COLO829 (cell line): ENCODE data around the gene ASS1.

Experiments
- DNase-seq: peaks from one replicate; pipeline ENCODE4 v3.0.0; 2012; ENCODE audit warnings: low spot score

Gene ASS1

DNA sequence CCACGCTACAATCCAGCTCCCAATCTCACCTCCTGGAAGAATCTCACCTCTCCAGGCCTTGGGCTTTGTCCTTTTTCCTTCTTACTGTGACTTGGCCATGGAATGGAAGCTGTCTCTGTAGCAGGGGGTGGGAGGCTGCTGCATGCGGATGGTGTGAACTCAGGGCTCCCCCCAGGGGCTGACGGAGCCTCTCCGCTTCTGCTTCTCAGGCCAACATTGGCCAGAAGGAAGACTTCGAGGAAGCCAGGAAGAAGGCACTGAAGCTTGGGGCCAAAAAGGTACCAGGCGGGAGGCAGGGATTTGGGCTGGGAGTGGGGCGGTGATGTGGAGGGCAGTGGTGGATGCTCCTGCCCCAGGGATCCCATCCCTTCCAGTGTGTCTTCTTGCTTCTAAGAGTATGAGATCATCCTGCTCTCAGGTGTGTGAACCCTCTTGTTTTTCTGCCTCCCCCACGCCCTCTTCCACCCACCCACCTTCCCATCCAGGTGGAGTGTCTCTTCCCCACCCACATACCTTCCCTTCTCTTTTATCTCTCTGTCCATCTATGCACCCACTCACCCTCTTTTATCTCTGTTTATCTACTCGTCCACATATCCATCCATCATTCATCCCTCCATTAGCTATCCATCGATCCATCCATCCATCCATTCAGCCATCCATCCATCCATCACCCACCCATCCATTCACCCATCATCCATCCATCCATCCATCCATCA, 9.5 kb downstream of the ASS1 start:
- no peak for DNase-seq

DNA sequence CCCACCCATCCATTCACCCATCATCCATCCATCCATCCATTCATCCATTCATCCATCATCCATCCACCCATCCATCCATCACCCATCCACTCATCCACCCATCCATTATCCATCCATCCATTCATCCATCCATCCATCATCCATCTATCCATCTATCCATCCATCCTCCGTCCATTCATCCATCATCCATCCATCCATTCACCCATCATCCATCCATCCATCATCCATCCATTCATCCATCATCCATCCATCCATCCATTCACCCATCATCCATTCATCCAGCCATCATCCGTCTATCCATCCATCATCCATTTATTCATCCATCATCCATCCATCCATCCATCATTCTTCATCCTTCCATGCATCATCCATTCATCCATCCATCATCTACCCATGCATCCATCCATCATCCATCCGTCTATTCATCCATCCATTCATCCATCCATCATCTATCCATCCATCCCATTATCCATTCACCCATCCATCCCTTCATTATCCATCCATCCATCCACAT, 10.1 kb downstream of the ASS1 start:
- DNase-seq: no peak

DNA sequence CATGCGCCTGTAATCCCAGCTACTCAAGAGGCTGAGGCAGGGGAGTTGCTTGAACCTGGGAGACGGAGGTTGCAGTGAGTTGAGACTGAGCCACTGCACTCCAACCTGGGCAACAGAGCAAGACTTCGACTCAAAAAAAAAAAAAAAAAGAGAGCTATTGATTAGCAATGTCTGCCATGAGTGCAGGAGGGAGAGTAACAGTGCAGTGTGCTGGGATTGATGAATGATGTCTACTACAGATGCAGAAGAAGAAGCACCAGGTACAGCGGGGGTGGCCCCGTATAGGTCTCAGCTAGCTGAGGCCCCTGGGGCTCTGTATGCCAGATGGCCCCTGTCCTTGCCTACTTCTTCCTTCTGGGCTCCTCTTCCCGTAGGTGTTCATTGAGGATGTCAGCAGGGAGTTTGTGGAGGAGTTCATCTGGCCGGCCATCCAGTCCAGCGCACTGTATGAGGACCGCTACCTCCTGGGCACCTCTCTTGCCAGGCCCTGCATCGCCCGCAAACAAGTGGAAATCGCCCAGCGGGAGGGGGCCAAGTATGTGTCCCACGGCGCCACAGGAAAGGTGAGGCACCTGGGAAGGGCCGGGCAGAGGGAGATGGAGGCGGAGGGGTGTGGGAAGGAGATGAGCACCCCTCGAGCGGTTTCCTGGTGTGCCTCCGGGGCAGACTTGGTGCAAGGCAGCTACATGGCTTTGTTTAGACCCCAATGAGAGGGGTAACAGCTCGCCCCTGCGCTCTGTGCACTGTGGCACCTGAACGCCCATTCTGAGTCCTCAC, 13.5 kb downstream of the ASS1 start:
- DNase-seq: no peak

DNA sequence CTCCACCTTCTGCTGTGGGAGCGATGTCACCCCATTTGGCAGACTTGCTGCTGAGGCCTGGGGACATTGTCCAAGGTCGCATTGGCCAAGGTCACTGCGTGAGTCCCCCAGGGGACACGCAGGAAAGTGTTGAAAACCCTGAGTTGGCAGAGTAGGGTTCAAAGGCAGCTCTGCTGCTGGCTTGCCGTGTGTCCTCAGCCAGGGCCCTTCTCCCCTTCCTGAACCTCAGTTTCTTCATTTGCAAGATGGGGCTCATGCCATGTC, 14.0 kb downstream of the ASS1 start:
- no peak for DNase-seq

DNA sequence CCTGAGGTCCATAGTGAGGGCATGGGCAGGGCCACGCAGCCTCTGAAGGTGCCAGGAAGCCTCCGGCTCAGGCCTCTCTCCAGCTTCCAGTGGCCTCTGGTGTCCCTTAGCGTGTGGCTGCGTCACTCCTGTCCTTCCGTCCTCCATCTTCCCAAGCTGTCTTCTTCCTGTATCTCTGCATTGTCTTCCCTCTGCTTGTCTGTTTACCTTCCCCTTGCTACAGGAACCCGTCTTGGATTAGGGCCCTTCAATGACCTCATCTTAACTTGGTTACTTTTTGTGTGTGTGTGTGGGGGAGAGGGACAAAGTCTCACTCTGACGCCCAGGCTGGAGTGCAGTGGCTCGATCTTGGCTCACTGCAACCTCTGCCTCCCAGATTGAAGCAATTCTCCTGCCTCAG, 14.4 kb downstream of the ASS1 start:
- no peak for DNase-seq

DNA sequence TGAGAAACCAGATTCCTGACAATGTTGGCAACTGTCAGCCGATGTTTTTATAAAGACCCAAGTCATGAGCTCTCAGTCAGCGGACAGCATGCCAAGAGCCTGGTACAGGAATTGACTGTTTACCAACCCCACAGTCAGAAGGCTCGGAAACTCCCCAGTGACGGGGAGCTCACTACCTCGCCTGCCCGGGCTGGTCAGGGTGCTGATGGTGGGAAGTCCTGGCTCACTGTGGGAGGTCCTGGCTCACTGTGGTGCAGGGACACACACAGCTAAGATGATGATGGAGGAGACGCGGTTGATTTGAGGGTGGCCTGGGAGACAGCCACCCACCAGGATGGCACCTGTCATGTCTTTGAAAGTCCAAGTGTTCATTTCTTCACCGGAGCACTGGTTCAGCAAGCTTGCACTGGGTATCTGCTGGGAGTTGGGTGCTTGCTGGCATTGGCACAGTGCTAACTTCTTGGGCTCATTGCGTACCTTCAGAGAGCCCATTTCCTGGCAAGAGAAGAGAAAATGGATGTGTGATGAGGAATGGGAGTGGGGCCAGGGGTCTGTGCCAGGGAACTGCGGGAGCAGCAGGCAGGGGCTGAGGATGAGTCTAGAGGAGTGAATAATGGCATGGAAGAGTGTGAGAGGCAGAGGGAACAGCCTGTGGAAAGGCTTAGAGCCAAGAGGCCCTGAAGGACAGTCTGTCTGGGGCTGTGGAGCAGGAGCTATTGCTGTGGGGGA, 15.3 kb downstream of the ASS1 start:
- no peak for DNase-seq

DNA sequence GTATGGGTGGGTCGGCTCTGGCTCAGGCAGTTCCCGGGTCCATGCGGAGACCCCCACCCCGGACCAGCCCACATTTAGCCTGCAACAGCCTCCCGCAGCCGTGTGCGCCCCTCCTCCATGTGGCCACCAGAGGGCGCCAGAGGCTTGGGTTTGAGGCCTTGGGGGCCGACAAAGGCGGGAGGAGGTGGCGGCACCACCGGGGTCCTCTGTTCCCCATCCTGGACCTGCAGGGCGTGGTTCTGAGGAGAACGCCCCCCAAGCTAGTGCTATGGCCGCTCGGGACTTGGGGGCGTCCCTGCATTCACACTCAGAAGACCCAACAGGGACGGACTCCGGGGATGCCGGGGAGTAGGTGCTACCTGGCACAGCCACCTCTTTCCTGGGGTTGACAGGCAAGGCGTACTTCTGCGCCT, 16.5 kb downstream of the ASS1 start:
- peak; percentile 51 for DNase-seq

DNA sequence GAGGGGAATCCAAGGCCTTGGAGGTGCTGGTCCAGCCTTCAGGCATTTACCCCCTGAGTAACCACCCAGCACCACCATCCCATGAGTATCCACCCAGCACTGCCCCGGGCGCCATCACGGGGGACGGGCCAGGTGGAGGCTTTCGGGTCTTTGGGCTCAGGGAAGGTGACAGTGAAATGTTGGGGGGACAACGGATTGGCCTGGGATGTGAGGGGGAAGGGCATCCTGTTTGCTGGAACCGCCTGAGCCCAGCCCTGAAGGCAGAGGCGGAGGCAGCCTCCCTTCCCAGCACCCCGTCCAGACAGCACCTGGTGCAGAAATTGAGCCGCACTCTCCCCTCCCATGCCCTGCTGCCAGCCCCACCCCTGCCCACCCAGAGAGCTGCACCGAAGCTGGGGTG, 17.0 kb downstream of the ASS1 start:
- no peak for DNase-seq

DNA sequence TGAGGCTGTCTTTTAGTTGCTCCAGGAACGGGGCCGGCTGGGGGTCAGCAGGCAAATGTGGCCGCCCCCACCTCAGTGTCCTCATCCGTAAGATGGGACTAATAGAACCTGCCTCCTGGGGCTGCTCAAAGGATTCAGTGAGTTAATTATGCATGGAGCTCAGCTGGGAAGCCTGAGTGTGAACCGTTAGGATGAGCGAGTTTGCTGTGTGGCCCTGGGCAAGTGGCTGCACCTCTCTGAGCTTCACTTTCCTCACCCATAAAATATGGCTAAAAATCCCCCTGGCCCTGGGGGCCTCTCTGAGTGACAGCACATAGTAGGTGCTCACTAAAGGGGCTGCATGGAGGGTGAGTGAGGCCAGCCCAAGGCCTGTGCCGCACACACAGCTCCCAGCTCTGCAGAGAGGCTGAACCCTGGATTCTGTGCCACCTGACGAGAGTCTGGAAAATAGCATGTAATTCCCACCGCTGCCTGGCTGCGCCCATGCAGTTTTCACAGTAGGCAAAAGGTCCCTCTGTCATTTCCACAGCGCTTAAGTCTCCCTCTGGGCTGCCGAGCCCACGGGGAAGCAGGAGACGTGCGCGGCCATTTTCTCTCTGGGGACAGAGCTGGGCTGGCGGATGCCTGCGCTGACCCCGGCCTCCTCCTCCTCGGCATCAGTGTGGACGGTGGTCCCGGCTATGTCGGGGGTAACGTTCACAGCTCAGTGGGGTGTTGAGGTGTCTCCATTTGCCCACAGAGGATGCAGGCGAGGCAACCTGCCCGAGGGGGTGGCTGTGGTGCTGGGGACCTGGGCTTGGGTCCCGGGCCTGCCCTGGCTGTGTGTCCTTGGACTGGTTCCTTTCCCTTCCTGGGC, 18.2 kb downstream of the ASS1 start:
- no peak for DNase-seq

DNA sequence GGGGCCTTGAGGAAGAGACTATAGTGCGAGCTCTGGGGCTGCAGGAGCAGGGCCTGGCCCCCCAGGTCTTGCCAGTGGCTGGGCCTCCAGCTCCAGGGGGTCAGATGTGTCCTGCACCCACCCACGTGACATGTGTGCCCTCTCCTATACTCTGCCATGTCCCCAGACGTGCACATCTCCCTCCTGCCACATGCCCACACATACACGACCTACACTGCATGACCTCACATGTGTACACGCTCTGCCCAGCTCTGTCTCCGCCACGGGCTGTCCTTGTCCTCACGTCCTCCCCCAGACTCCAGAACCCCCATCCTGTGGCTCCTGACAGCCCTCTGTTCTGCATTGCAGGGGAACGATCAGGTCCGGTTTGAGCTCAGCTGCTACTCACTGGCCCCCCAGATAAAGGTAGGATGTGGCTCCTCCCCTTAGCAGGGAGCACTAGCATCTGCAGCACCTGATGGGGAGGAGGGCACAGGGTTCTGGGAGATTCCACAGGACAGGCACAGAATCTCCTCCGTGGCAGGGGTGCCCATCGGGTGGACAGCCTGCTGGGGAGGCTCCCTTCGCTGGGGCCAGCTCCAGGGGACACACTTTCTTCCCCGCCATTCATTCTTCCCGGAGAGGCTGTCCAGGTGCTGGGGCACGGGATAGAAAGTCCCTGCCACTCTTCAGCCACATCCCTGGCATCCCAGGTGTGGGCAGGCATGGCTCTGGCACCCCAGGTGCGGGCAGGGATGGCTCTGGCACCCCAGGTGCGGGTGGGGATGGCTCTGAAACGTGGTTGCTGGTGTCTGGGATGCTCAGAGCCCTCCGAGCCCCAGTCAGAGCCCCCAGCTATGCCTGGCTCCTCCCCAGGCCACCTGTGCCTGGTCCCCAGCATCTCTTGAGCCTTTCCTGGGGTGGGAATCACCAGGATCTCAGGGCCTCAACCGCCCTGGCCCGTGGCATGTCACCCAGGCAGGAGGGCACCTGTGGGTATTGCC, 19.3 kb downstream of the ASS1 start:
- no peak for DNase-seq

DNA sequence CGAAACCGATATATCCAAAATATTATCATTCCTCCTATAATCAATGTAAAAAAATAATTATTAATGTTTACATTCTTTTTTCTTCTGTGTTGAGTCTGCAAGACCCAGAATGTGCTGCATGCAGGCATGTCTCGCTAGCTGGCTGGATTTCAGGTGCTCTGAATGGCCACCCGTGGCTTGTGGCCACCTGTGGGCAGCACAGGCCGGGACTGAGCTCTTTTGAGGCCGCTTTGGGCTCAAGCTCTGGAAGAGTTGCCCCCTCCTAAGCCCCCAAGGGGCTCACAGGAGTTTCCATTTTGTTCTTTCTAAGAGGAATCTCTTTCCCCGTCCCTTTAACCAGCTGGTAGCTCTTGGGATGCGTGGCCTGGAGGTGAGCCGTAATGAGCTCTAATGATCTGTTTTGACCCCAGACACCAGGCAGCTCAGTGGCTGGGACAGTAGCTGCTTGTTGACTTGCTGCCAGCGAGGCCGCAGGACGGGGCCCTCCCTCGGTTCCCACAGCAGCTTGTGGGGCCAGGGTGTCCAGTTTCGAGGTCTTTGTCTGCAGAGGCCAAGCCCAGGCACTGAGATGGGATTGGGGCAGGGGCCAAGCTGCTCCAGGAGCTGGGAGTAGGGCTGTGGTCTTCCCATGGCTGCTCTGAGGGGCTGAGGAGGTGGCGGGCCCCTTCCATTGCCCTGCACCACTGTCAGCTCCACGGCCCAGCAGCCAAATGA, 20.8 kb downstream of the ASS1 start:
- no peak for DNase-seq

DNA sequence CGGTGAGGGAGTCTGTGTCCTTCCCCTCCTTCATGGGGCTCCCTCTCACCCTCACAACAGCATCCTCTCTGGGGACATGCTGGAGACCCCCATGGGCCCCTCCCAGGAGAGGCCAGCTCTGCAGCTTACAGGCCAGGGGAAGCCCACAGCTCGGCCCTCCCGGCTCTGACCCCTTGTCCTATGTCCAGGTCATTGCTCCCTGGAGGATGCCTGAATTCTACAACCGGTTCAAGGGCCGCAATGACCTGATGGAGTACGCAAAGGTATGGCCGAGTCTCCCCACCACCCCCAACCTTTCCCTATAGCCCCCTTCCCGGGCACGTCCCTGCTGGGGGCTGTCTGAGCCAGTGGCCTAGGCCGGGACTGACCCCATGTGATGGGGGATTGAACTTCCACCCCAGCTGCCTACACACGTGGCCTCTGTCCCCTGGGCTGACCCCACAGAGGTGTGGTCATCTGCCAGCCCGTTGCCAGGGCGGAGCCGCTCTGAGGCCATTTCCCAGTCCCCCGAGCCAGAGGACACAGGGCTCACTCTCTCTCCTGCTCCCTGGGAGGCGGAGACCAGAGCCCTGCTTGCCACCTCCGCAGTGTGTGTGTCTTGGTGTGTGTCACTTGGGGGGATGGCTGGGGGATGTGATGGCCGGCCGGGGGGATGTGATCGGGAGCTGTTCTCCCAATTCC, 21.9 kb downstream of the ASS1 start:
- no peak for DNase-seq

DNA sequence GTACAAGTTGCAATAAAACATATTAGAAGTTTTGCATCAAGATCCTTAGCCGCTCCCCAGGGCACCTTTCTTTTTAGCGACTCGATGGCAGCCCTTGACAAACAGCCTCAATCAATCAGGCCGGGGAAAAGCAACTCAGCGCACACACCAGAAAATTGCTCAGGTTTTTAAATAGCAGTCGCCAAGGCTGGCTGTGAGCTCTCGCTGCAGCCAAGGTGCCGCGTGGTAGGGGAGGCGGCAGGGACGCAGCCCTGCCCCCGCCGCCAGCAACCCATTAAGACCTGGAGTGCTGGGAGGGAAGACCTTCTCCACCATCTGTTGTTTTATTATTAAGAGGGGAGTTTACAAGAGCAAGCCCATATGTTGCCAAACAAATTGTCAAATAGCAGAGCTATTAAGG, 22.6 kb downstream of the ASS1 start:
- no peak for DNase-seq

DNA sequence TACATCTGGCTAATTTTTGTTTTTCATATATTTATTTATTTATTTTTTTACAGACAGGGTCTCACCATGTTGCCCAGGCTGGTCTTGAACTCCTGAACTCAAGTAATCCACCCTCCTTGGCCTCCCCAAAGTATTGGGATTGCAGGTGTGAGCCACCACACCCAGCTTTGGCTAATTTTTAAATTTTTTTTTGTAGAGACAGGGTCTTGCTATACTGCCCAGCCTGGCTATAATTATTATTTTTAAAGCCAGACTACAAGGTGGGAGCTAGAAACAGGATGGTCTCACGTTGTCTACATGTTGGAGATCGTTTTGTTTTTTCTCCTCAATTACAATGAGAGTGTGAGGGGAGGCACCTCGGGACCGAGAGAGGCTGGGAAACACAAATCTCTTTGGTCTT, 23.8 kb downstream of the ASS1 start:
- no peak for DNase-seq

DNA sequence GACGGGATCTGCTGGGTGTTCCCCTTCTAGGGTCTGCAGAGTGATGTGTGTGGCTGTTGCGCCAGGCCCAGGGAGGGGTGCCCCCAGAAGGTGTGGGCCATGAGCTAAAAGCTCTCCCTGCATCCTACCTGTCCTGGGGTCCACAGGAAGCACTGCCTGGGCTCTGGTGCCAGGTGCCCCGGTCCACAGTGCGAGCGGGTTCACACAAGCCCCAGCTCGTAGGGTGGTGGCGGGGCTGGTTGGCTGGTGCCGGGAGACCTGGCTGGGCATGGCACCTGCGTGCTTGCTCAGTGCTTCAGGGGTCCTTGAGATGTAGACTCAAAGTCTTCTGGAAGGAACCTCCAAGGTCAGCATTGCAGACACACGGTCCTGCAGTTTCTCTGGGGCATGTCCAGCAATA, 25.5 kb downstream of the ASS1 start:
- DNase-seq: no peak

DNA sequence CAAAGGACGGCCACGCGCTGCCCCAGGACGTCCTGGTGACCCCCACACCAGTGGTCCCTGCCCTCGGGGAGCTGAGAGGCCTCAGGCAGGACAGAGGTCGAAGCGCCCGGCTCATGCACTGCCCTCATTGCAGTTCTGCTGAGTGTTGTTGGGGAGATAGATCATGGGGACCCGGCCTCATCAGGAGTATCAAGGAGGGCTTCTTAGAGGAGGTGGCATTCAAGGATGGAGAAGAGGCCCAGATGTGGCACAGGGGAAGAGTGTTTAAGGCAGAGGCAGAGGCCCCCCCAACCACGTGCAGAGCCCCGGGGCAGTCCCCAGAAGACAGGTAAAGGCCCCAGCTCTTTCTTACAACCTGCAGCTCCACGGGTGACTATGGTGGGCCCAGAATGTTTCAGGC, 26.2 kb downstream of the ASS1 start:
- DNase-seq: no peak

DNA sequence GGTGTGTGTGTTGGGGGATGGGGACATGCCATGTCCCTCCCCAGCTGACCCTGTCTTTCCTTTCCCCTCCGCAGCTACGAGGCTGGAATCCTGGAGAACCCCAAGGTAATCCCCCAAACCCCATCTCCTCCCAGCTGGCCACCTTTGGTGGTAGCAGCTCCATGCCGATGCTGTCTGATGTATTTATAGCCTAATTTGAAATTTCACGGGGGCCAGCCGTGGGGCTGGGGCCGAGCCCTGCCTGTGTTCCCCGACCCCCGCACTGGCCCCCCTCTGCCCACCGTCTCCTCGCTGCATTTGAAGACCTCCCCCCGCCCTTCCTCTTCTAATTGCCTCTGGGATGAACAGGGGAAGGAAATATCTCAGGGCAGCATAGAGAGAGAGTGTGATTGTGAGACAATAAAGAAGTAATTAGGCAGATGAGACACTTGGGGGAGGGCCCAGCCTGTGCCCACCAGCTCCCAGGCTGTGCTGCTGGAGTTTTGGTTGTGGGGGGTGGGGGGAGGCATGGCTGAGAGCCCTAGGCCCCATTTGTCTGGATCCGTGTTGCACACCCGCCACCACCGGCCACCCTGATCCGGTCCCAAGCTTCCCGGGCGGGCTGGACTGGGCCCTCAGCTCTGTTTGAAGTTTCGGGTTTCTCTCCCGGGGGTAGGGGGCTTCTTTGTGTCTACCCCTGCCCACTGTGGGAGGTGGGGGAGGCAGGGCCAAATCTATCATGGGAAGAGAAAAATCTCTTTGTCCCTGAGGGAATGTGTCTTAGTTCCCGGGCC, 26.8 kb downstream of the ASS1 start:
- no peak for DNase-seq

DNA sequence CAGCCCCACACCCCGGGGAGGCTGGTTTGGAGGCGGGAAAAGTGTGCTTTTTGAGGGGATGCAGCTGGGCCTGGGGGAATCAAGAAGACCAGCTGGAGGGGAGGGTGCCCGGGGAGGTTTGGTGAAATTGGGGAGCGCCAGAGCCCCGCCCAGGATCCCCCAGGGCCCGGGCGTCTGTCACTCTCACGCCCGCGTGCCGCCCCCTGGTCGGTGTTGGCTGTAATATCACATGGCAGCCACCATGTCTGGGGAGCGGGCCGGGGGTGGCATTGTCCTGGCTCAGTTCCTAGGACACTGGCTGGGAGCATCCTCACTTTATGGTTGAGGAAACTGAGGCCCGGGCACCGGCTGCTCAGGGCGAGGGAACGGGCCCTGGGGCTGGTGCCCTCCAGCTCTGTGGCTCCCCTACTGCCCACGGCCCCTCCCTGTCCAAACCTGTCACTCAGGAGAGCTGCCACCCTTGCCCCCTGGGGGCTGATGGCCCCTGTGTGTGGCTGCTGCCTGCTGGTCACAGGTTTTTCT, 27.5 kb downstream of the ASS1 start:
- no peak for DNase-seq

DNA sequence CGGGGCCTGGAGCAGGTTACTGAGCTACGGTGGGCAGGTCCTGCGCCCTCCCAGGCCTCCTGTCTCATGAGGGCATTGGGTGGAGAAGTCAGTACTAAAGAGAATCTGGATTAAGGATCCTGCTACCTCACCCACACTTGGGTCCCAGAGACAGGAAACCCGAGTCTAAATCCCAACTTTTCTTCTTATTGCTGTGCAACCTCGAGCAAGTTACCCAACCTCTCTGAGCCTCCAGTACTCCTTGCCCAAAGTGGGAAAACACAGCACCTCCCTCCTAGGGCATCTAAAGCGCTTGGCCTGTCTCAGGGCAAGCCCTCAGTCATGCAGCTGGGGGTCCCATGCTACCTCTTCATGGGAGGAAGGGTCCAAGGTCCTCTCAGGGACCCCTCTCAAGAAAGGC, 28.2 kb downstream of the ASS1 start:
- no peak for DNase-seq
